ENCODE measurements around the gene CEP104. TPM values are rescaled to one million over a fixed set of nuclear protein-coding genes. Genes with fewer than 3 reads are reported as not detected.

The CEP104 gene
- total RNA-seq, 1 experiment from 2014 or later: 47.7 TPM

DNA sequence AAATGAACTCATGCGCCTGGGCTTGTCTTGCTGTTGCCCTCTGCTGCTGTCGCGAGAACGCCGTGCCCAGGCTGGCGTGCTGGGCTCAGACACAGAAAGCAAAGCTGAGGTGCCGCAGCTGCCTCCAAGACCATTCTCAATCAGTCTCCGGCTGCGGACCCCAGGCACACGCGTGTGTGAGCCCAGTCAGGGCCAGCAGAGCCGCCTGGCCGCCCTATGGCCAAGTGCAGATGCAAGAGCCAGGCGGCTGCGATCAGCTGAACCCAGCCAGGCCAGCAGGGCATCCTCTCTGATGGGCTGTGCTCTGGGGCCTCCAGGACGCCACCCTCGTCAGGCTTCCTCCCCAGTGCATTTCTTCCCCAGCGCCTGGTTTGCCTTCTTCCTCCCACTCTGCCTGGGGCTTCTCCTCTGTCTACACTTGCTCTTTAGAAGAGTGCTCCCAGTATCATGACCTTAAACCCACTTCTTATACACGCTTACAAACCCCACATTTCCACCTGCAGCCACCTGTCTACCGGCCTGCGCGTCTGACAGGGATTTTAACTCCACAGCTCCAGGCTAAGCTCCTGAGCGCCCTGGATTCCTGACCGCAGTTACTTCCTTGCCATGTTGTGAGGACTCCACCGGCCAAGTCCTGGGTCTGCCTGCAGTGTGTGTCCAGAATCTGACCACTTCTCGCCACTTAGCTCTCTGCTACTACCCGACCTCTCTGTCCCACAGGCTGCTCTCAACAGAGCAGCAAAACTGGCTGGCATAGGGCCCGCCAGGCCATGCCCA, 39.0 kb downstream of the CEP104 start:
- POLR2A ChIA-PET (ENCODE audit: unreplicated experiment): no interaction called here
- H3K36me3 ChIP-seq (ENCODE audit: low read depth): no peaks in the 10 kb centered on the region
- BruUV-seq (replicated peaks): no TSS peak

GRCh38 chr1:3817138-3817740, 39.8 kb downstream of the CEP104 start:
- H3K4me2 ChIP-seq: no peak overlapping the region
- ChIA-PET POLR2A (ENCODE audit: unreplicated experiment) (no interaction called here), CTCF (no interaction called here)
- intact Hi-C loops (cut with micrococcal nuclease; ENCODE audit: unreplicated experiment): no loop called here
- no peaks in the 10 kb centered on the region for H4K20me1 ChIP-seq (ENCODE audit: insufficient read depth)
- H3K36me3 ChIP-seq (ENCODE audit: low read depth): no peaks in the 10 kb centered on the region
- DNase-seq: no peak
- no TSS peak for BruUV-seq (replicated peaks)
- no peaks in the 10 kb centered on the region for H3K79me2 ChIP-seq (ENCODE audit: low read depth)
- TF ChIP-seq, protein P1, sequence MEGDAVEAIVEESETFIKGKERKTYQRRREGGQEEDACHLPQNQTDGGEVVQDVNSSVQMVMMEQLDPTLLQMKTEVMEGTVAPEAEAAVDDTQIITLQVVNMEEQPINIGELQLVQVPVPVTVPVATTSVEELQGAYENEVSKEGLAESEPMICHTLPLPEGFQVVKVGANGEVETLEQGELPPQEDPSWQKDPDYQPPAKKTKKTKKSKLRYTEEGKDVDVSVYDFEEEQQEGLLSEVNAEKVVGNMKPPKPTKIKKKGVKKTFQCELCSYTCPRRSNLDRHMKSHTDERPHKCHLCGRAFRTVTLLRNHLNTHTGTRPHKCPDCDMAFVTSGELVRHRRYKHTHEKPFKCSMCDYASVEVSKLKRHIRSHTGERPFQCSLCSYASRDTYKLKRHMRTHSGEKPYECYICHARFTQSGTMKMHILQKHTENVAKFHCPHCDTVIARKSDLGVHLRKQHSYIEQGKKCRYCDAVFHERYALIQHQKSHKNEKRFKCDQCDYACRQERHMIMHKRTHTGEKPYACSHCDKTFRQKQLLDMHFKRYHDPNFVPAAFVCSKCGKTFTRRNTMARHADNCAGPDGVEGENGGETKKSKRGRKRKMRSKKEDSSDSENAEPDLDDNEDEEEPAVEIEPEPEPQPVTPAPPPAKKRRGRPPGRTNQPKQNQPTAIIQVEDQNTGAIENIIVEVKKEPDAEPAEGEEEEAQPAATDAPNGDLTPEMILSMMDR (conservative IDR thresholded peaks at IDR 0.05): no peak
- no peak for TF ChIP-seq EZH2 (IDR thresholded peaks at IDR 0.05; ENCODE audit: low read depth)
- H3K27ac ChIP-seq: no peak overlapping the region
- H3F3A ChIP-seq (ENCODE audit: insufficient read depth, low read depth): no peaks in the 10 kb centered on the region
- H2AFZ ChIP-seq: no peak overlapping the region
- H3K4me1 ChIP-seq (replicated peaks; ENCODE audit: insufficient read depth): no peaks in the 10 kb centered on the region
- no peaks in the 10 kb centered on the region for H3K9me3 ChIP-seq (ENCODE audit: insufficient read depth, low read depth)
- no peaks in the 10 kb centered on the region for H3K9me2 ChIP-seq (ENCODE audit: insufficient read depth)
- H3K4me3 ChIP-seq: no peak overlapping the region
- no peaks in the 10 kb centered on the region for H3K27me3 ChIP-seq (ENCODE audit: insufficient read depth, low read depth)

More for the DNA sequence above, 39.0 kb downstream of the CEP104 start:
- no peaks in the 10 kb centered on the region for H3K27me3 ChIP-seq (ENCODE audit: insufficient read depth, low read depth)
- H3K79me2 ChIP-seq (ENCODE audit: low read depth): no peaks in the 10 kb centered on the region
- no peak overlapping the region for H3K4me3 ChIP-seq
- H3K4me1 ChIP-seq (replicated peaks; ENCODE audit: insufficient read depth): no peaks in the 10 kb centered on the region
- no peaks in the 10 kb centered on the region for H4K20me1 ChIP-seq (ENCODE audit: insufficient read depth)
- no peaks in the 10 kb centered on the region for H3K9me3 ChIP-seq (ENCODE audit: insufficient read depth, low read depth)
- no peaks in the 10 kb centered on the region for H3K9me2 ChIP-seq (ENCODE audit: insufficient read depth)
- intact Hi-C loops (cut with micrococcal nuclease; ENCODE audit: unreplicated experiment): no loop called here
- no peaks in the 10 kb centered on the region for H3F3A ChIP-seq (ENCODE audit: insufficient read depth, low read depth)
- TF ChIP-seq, protein P1 (conservative IDR thresholded peaks at IDR 0.05): no peak
- TF ChIP-seq EZH2 (IDR thresholded peaks at IDR 0.05; ENCODE audit: low read depth): no peak
- CTCF ChIA-PET: no interaction called here
- no peak for DNase-seq
- H3K27ac ChIP-seq: no peak overlapping the region
- H3K4me2 ChIP-seq: no peak overlapping the region
- H2AFZ ChIP-seq: no peak overlapping the region

DNA sequence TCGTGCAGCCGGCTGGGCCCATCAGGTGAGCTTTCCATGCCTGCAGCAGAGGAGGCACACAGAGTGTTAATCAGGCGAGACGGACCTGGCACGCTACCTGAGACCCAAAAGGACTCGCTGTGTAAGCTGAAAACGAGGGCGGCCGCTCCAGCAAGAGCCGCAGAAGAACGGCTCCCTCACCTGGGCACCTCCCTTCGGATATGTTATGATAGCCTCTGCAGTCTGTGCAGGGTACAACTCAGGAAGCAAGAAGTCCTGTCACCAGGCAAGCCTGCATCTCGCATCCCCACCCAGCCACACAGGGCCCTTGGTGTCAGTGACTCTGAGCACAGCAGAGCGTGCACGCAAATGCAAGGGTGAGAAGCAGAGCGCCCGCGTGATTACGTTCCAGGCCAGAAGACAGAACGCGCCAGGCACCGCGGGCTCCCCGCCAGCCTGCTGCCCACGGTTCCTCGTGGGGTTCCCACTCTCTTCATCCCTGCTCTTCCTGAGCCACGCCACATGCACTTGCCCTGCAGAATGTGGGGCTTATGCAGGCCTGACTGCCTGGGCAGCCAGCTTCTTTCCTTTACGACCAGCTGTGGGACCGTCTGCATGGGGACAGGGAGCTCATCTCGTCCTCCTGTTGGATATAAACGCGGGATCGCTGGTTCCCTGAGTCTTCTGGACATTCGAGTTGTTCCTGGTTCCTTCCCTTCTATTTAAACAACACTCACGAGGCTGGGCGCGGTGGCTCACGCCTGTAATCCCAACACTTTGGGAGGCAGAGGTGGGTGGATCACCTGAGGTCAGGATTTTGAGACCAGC, 40.5 kb downstream of the CEP104 start:
- intact Hi-C loops (cut with micrococcal nuclease; ENCODE audit: unreplicated experiment): no loop called here
- Histone ChIP-seq H3K27ac (no peak overlapping the region), H3K4me2 (no peak overlapping the region), H2AFZ (no peak overlapping the region), H4K20me1 (ENCODE audit: insufficient read depth) (no peaks in the 10 kb centered on the region), H3K4me3 (no peak overlapping the region), H3K79me2 (ENCODE audit: low read depth) (no peaks in the 10 kb centered on the region), H3K4me1 (replicated peaks; ENCODE audit: insufficient read depth) (no peaks in the 10 kb centered on the region), H3F3A (ENCODE audit: insufficient read depth, low read depth) (peaks cover 4% of the 10 kb centered on the region; the same call in 1 of the 2 replicates), H3K9me3 (ENCODE audit: insufficient read depth, low read depth) (no peaks in the 10 kb centered on the region), H3K27me3 (ENCODE audit: insufficient read depth, low read depth) (no peaks in the 10 kb centered on the region), H3K9me2 (ENCODE audit: insufficient read depth) (no peaks in the 10 kb centered on the region), H3K36me3 (ENCODE audit: low read depth) (no peaks in the 10 kb centered on the region)
- TF ChIP-seq, protein P1 (conservative IDR thresholded peaks at IDR 0.05): no peak
- no peak for TF ChIP-seq EZH2 (IDR thresholded peaks at IDR 0.05; ENCODE audit: low read depth)
- DNase-seq: no peak
- BruUV-seq (replicated peaks): no TSS peak
- ChIA-PET POLR2A (ENCODE audit: unreplicated experiment) (no interaction called here), CTCF (no interaction called here)

Data from PC-9 (cell line).